HS-5 (cell line): ENCODE data around the gene TULP4.

Source experiments
- DNase-seq: peaks from one replicate; pipeline ENCODE4 v3.0.0-alpha.2; 2012; ENCODE audit warnings: low read depth

TULP4 gene, protein sequence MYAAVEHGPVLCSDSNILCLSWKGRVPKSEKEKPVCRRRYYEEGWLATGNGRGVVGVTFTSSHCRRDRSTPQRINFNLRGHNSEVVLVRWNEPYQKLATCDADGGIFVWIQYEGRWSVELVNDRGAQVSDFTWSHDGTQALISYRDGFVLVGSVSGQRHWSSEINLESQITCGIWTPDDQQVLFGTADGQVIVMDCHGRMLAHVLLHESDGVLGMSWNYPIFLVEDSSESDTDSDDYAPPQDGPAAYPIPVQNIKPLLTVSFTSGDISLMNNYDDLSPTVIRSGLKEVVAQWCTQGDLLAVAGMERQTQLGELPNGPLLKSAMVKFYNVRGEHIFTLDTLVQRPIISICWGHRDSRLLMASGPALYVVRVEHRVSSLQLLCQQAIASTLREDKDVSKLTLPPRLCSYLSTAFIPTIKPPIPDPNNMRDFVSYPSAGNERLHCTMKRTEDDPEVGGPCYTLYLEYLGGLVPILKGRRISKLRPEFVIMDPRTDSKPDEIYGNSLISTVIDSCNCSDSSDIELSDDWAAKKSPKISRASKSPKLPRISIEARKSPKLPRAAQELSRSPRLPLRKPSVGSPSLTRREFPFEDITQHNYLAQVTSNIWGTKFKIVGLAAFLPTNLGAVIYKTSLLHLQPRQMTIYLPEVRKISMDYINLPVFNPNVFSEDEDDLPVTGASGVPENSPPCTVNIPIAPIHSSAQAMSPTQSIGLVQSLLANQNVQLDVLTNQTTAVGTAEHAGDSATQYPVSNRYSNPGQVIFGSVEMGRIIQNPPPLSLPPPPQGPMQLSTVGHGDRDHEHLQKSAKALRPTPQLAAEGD (N-terminal part only)

DNA sequence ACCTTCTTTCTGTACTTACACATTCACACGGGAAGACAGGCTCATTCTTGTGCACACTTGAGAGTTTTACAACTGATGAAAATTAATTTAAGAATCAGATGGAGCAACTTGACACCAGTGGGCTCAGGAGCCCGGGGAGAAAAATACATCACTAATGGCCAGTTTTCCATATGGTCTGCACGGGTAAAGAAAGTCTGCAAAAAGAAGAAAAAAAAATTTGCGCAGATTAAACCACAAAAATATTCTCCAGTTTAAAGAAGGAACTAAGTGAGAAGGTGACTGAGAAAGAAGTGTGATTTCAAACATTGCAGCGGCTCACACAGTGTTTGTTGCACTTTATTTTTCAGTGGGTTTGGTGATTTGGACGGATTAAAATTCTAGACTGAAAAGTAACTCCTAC lies at the start of gene TULP4:
Gene TULP4 (plus strand): TSS at position 301 of the 400 bp plus-strand sequence. CDS start 1,552 bp downstream, outside the sequence.
- DNase-seq: no peak

DNA sequence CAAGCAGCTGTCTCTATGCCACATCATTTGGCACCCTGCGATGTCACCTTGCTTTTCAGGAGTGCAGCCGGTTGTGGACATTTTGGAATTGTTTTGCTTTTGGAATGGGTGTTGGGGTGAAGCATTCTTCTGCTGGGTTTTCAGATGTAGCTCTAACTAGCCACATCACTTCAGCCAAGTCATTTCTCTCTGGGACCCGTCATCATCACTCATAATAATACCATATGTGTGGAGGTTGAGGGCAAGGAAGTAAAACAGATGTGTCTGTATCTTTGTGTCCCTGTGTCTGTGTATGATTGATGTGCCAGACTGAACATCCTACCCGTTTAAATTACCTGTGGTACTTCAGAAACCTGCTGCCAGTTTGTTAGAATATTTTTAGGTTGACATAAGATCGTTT lies 49.5 kb upstream of the TULP4 start:
- DNase-seq: peak; percentile 13

DNA sequence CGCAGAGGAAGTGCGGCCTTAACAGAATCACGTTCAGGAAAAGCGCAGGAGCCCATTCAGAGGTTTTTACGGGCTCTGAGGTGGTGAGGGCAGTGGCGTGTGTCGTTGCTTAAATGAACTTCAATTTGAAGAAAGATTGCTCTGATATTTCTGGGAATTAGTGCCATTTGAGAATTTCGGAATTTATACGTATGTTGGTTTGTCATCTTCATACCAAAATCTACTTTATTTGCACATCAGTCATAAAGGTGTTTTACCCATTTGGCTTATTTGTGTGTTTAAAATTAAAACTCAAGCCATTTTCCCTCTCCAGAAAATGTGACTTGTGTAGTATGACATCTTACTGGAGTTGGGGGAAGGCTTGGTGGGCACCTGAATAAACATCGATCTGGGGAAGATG lies 48.1 kb upstream of the TULP4 start:
- no peak for DNase-seq

DNA sequence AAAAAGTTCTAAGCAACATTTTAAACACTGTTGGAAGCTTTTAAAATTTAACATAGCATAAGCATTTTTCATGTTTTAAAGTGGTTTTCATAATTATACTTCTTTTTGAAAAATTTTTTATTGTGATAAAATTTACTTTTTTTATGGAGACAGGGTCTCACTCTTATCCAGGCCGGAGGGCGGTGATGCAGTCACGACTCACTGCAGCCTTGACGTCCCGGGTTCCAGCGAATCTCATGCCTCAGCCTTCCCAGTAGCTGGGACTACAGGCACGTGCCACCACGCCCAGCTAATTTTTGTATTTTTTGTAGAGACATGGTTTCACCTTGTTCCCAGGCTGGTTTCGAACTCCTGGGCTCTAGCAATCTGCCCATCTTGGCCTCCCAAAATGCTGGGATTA lies 46.1 kb upstream of the TULP4 start:
- no peak for DNase-seq

DNA sequence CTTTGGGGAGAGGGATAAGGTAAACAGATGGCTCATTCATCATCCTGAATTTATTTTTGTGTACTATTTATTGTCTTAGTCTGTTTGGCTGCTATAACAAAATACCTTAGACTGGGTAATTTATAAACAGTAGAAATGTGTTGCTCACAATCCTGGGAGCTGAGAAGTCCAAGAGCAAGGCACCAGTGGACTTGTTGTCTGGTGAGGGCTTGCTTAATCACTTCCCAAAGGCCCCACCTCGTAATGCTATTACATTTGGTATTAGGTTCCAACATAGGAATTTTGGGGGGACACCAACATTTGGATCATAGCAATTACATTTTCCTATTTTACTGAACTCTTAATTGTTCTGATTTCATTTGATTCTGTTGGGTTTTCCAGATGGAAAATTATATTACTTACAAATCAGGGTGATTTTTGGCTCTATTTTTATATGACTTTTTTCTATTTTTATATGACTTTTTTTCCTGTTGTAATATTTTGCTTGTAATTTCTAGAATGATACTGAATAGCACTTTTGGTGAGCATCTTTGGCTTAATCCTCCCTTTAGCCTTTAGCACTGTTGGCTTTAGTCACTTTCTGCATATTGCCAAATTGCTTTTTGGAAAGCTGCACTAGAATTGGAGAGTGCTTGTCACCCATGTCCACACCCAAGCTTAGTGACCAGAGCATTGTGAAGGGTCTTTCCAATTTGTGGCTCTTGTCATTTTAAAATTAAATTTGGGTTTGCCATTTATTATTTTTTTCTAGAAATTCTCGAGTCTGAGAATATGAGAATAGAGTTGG lies 43.7 kb upstream of the TULP4 start:
- no peak for DNase-seq

DNA sequence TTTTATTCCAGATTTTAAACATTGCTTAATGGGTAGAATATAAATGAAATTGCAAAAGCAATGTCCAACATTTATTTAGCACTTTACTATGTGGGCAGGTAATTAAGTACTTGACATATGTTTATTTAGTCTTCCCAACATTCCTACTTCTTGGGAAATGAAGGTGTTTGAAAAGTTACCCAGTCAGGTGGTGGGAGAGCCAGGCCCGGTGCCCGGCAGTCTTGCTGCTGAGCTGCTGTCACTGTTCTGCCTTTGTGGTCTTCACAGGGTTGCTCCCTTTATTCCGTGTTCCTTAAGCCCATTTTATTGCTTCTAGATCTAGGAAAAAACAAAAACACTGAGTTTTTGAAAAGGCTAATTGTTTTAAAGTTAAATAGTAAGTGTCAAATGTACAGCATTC lies 42.6 kb upstream of the TULP4 start:
- no peak for DNase-seq

DNA sequence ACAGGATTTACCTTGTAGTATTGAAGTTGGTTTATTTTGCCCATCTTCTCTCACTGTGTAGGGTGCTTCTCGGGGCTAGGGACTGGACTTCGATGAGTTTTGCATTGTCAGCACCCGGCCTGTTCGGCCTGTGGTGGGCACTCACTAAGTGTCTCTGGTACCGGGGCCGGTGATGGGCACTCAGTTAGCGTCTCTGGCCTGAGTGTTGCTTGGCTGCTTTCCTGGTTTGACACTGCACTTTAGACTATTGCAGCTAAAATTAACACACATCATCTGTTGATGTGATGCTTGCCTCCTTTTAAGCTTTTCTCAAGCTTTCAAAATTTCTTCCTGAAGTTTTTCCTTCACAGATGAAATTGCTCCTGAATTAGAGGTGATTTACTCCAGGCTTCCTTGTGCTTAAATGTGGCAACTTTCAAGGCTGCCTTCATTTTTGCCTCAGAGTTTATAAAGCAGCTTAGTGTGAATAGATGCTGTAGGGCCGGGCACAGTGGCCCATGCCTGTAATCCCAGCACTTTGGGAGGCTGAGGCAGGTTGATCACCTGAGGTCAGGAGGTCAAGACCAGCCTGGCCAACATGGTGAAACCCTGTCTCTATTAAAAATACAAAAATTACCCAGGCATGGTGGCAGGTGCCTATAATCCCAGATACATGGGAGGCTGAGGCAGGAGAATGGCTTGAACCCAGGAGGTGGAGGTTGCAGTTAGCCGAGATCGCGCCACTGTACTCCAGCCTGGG lies 41.7 kb upstream of the TULP4 start:
- DNase-seq: no peak

DNA sequence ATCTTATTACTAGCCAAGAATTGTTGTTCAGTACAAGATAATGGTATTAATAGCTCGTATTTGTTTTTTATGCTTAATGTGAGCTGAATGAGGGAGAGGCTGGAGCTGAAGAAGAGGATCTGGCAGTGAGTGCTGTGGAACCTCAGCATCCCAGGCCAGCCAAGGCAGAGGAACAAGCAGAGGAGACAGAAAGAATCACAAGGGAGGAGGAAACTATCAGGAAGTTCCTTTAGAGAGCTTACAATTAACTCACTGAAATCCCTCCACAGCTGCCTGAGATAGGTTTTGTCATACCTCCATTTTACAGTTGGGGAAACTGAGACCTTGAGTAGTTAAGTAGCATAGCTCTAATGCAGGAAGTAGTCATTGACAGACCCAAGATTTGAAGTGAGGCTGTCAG lies 39.9 kb upstream of the TULP4 start:
- DNase-seq: no peak

DNA sequence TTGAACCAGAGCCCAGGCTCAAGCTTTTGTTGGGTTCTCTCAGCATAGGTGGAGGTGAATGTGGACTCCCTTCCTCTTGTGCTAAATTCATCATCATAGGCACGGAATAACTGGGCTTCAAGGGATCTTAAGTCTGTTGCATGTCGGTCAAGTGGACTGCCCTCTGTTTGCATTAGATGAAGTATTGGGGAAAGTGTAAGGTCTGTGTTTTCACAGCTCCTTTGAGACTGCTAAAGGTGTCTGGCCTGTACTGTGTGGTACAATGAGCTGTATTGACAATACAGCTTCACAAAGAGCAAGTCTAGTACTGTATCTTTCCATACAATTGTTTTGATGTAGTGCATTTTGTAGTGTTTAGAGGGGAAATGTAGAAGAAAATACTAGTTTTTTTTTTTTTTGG lies 34.3 kb upstream of the TULP4 start:
- DNase-seq: no peak

DNA sequence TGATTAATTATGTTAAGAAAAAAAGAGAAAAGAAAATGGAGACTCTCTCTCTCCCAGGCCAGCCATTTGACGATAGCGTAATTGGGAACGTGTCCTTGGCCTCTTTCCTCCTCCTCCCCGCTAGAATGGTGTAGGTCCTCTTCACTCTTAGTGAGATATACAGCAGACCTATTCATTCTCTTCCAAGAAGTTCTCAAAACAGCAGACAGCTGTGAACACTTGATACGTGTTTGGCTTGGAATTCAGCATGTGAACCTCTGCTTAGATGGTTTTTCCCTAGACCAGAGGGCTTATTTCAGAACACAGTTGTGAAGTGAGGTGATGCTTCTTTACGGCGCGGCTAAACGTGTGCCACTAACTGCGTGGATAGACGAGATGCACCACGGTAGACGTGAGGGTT lies 32.6 kb upstream of the TULP4 start:
- DNase-seq: no peak

DNA sequence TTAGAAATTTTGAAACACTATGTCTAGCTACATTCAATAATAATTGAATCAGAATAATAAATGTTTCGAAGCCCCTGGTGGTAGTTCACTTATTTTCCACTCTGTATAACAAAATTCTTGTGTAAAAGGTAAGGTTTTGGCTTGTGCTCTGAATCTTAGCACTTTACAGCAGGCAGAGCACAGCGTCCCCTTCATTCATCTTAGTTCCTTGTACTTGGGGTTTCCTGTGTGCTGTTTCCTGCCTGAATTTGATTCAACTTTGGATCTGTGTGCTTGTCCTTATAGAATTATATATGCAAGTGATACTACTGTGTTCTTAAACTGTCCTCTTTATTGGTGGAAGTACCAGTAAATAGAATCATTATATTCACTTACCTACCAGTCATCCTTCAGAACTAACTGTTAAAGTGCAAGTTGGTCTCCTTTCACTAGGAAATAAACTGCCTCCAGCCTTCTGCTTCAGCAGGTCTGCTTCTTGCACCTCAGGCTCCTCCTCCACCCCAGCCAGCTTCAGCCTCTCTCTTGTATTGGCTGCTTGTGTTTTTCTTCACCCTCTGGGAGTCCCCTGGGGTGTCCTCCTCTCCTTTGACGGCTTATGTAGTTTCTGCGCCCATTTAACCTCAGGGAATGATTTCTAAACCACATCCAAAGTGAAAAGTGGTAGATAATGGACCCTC lies 28.8 kb upstream of the TULP4 start:
- no peak for DNase-seq

DNA sequence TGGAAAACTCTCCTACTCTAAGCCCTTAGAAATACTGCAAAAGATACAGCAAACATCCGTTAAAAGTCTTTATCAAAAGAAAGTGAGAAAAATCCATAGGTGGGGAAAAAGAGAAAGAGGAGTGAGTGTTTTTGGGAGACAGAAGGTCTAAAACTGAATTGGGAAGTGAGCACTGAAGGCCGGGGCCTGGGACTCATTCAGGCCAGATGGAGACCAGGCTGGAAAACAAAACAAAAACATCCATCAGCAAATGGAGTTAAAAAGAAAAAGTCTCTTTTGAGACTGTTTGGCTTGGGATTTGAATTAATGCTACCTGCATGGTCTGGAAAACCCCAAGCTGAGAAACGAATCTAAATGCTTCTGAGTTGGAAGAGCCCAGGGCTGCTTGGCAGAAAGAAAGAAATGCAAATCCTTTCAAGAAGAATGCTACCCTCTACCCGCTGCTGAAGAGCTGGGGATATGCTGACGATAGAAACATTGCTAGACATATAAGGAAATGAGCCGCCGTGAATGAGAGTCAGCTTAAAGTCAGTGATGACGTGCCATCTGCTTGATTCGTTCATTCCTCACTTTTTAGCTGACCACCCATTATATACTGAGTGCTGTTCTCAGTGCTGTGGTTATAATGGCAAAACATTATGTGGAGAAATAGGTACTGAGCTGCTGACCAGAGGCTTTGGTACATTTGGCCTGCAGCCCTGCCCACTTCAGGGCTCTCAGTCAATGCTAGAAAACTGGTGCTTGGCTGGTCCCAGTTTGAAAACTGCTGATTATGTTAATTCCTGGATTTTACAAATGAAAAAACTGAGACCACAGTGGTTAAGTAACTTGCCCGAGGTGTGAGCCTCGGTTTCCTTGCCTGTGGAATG lies 28.0 kb upstream of the TULP4 start:
- peak; percentile 30 for DNase-seq

DNA sequence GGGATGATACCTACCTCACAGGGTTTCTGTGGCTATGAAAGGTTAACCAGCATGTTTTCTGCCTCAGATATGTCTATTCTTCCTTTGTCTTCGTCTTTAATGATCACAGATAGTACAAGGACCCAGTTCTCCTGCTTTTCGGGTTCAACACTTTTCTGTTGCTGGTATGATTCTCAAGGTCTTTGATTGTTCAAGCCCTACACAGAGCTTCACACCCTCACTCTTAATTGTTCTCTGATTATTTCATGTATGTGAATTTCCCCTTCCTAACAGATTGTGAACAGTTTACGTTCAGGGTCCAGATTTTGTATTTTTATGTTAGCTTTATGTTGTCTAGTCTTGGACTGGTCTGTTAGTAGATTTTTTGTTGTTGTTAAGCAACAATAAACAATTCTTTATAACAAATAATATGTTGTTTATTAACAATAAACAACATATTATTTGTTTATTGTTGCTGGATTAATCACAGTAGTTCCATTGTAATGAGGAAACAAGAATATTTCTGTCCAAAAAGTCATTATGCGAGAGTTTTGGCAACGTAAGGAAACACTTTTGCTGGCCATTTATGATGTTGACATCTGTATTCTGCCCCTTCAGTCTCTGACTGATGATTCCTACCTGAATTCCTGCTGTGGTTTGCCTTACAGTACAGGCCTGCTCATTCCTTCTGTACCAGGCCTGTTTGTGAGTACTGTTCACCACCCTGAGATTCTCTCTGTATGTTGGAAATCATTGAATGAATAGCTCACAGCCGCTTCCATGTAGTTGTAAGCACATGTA lies 27.2 kb upstream of the TULP4 start:
- no peak for DNase-seq

DNA sequence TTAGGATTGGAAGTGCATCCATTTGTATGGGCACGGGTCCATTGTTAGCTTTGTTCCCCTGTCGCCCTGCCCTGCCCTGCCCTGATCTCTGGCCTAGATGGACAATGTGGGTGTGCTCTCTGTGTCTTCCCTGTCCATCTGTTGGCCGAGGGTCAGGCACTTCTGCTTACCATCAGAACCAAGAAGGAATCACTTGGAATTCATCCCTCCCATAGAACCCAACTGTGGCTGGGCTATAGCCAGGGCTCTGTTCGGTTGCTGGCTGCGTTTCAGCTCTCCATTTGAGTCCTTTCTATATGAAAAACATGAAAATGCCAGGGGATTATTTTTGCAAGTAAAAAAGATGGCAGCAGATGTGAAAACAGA lies 26.6 kb upstream of the TULP4 start:
- DNase-seq: no peak

DNA sequence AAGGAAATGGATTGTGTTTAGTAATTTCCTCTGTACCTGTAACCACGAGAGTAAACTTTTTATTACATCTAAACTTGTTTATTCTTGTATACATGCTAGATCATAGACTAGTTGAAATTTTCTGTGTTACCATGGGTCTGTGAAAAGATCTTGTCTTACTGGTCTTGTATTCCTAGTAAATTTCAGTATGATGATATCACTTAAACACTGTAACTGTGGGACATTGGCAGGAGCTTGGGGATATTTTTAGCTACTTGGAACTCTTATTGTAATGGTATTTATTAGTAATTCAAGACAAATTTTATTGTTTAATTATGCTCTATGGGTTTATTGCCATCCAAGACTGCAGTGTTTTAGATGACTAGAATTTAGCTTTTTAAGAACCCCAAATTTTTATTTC lies 25.9 kb upstream of the TULP4 start:
- DNase-seq: no peak

DNA sequence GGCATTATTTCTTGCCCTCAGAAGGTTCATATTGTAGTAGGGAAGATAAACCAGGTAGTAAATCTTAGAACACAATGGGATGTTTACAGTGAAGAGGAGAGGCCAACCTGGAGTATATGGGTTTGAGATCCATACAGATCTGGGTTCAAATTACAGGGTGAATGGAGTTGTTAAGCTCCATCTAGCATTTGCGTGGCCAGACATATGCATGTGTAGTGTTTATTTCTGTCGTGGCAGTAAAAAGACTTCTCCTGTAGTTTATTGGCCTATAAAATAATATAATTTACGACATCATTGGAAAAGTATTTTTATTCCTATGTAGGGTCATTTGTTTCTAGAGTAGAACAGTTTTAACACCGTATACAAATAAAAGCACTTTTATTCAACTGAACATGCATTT lies 25.2 kb upstream of the TULP4 start:
- DNase-seq: no peak

DNA sequence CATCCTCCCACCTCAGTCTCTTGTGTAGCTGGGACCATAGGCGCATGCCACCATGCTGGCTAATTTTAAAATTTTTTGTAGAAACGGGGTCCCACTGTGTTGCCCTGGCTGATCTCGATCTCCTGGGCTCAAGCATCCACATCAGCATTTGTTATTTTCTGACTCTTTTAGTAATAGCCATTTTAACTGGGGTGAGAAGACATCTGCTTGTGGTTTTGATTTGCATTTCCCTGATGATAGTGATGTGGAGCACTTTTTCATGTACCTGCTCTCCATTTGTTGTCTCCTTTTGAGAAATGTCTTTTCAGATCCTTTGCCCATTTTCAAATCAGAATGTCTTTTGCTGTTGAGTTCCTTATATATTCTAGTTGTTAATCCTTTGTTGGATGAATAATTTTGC lies 22.2 kb upstream of the TULP4 start:
- DNase-seq: no peak

DNA sequence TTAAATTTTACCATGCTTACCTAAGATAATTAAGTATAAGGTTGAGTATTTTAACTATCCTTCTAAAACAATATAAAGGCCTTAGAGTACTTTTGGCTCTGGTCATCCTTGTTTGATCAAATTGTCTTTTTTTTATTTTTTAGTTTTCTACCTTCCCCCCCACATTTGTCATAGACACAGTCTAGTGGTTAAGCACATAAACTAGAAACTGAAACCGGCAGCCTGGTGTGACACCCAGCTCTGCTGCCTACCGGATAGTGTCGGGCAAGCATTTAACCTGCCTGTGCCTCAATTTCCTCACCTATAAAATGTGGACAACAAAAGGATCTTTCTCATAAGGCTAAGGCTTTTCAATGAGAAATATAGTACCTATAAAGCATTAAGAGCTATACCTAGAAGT lies 21.6 kb upstream of the TULP4 start:
- no peak for DNase-seq

DNA sequence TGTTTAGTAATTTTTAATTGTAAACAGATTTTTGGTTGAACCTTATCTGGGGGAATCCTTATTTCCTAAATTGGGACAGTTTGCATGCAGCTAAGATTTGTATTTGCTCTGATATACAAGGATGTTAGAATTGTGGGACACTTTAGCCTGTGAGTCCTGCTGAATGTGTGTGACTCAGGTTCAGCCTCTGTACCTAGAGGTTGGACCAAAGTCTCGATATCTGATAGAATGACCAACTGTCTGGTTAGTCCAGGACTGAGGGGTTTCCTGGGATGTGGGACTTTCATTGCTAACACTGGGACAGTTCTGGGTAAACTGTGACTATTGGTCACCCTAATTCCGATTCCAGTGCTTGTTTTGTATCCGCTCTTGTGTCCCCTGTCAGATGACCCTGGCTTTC lies 20.2 kb upstream of the TULP4 start:
- DNase-seq: no peak

DNA sequence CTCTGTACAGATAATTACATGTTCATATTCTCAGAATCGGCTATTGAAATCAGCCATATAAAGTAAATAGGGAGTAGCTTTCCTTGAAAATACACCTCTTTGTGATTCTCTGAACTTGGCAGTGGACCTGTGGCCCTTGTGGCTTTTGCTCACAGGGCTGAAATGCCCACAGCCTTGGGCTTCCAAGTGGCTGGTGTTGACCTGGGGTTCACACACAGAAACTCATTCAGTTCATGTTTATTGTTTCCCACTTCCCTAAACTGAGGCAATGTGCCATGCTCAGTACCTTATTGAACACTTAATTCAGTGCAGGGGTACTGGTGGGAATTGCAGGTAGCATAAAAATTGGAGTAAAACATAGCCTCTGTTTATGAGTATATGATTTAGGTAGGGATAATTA lies 19.1 kb upstream of the TULP4 start:
- DNase-seq: no peak
